IPS DF 4.7 (cell line): ENCODE measurements around the gene DAW1.

Experiments
- DNase-seq: peaks from one replicate; pipeline ENCODE4 v3.0.0-alpha.2; 2013; ENCODE audit warnings: low spot score; ENCODE audit errors: extremely low read depth

The DAW1 gene

DNA sequence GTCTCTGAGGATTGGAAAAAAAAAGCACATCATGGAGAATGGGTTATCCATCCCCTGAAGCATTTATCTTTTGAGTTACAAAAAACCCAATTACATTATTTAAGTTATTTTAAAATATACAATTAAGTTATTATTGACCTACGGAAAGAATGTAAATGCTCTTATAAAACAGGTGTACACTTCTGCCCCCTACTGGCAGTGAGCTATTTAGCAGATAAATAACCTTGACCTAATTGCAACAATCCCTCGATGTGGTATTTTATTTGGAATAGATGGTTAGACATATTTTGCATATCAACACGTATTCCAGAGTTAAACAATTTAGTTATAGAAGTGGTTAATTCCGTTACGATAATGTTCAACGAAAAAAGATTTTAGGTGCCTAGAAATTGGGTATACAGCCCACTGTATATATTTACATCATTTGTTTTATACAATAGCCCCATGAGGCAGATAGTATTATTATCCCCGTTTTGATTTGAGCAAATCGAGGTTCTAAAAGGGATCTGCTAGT, 9.1 kb upstream of the DAW1 start:
- DNase-seq: no peak

DNA sequence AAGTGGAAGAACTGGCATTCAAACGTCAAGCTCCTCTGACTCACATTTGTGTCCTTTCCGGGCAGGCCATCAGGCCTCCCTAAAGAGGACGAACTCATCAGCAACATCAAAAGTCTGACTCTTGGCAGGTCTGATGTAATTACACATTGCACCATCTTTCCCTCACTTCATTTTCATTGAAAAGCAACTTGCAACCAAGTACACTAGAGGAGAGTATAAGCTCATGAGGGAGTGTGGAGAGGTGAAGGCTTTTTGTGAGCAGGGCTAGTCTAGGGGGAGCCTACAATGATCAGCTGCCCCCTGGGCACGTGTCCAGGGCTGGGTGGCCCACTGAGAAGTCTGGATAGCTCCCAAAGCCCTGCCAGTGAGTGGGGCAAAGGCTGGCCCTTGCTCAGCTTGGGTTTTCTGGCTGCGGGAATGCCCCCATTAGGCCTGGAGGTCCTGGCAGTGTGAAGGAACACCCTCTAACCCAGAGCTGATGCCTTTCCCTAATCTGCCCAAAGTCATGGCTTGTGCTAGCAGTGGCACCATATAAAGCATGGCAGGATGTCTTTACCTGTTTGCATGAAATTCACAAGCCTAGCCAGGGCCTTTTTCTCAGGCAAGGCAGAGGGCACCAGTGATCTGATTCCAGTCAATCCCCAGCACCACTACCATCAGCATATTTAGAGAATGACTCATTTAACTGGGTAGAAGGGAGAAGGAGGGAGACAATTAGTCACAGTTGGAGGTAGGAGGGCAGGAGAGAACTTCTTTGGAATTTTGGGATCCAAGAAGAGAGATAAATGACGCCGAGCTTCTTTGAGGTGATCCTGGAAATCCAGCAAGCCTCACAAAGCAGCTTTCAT, 8.5 kb upstream of the DAW1 start:
- DNase-seq: no peak

DNA sequence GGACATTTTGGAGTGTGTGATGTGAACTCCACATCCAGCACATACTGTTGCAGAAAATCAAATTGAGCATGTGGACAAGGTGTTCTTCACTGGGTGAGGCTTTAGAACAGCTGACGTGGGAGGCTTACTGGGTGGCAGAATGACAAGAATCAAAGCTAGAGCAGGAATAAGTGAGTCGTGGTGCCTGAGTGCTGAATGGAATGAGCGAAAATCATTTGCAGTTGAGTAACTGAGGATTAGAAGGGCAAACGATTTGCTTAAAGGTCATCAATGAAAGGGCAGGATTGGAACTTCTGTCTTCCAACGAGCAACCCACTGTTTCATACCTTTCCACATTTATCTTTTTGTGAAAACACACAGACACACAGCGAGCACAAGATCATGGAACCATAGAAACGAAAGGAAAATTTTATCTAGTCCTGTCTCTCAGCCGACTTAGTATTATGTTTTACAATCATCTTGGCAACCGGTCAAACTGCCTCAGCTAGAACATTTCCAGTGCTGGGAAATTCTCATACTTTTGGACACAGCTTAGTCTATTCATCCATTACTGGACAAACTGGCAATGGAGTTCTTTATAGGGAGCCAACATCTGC, 7.2 kb upstream of the DAW1 start:
- DNase-seq: no peak

DNA sequence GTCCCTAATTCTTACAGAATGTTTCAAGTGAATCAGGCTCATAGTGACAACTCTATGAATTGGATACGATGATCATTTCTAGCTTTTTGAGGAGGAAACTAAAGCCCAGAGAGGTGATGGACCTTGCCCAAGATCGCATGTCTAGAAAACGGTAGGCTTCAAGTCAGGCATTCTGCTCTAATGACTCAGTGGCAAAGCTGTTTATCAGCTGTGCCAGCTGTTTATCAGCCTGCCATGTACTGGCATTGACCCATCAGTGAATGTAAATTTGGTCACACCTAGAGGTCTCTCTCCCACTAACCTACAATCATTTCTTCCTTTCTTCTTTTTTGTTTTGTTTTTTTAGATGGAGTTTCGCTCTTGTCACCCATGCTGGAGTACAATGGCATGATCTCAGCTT, 6.1 kb upstream of the DAW1 start:
- DNase-seq: no peak

DNA sequence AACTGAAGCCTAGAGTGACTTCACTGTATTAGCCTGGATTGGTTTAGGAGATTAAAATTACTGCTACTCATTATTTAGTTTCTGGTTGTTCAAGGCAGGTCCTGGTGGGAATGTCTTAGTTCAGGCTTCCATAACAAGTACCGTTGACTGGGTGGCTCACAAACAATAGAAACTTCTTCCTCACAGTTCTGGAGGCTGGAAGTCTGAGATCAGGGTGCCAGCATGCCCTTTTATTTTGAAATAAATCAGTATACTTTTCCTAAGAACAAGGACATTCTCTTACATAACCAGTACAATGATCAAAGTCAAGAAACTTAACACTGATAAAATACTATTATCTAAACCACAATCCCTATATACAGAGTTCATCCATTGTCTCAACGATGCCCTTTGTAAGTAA, 4.0 kb upstream of the DAW1 start:
- DNase-seq: no peak

DNA sequence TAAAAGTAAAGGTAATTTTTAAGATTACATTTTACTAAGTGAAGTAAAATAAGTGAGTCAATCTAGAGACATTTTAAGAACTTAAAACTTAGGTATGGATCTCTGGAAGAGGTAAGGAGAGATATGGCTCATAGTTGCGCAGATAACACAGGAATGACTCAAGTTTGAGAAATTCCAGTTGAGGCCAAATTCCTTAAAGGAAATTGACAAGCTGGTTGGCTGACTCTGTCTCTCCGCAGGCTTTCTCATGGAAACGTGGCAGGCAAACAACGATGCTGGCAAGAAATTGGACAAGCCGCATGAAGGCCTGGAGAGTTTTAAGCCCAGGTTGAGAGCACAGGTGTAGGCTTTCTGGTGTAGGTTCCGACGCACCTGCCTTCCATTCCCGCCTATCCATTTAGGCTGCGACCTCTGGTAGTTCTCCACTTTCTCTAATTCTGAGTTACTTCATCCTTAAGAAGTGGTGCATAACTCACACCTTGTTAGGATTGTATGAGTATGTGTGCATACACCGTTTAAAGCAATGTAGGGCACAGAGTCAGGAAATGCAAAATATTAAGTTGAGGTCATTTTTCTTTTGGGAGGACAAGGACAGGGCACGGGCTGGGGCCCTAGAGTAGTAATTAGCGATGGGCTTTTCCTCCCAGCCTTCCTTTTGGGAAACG, 589 bp upstream of the DAW1 start:
- no peak for DNase-seq

DNA sequence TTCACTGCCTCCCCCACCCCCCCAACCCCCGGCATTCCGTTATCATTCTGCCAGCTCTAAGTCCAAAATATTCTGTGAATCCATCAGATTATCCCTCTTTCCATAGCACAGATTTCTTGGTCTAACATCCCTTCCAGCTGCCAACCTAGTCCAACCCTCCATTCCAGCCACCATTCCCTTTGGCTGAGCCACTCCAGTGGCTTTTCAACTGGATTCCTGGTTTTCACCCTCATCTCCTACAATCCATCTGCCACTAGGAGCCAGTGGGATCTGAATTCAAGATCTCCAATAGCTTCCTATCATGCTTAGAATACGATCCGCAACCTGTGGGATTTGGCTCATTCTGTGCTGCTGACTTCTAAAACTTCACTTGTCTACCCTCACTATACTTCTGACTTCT, 1.2 kb downstream of the DAW1 start:
- DNase-seq: no peak

DNA sequence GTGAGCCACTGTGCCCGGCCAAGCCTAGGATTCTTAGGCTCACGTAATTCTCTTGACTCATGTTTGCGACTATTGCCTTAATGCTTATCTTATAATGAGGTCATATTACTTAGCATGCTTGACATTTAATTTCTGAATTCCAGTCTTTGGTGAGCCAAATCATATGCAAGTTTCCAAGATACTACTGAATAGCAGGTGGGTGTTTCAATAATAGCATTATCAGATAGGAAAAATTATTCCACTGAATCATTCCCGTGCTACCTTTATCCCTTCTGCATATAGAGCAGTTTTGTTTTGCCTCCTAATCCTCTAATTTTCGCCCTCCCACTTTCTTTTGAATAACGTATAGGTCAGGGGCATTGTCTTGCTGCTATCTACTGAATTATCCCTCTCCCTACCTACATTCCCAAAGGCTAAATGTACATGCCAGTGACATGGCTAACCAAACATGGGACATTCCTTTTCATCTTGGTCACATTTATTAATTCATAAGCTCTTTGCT, 4.9 kb downstream of the DAW1 start:
- DNase-seq: no peak

DNA sequence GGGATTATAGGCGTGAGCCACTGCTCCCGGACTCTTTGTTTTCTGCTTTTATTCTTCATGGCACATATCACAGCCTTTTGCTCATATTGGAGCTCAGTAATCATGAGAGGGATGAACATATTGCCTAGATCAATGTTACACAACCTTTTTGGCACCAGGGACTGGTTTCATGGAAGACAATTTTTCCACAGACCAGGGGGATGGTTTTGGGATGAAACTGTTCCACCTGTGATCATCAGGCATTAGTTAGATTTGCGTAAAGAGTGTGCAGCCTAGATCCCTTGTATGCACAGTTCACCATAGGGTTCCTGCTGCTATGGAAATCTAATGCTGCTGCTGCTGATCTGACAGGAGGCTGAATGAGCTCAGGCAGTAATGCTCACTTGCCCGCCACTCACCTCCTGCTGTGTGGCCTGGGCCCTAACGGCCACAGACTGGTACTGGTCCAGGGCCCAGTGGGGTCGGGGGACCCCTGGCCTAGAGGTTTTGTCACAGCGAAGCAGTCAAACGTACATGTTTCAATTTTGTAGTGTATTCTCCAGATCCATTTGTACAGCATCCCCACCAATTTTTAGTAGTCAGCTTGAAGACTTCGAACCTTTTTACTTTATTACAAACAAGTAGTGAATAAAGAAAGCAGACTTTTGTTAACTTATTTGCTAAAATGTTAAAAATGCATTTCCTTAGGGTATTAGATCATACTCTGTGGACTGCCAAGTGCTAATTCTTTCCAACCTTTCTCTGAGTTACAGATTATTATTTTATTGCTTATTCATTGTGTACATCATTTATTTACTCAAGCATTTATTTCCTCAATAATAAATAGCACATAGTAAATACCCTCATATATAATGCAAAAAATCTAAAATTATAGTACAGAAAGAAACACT, 6.2 kb downstream of the DAW1 start:
- DNase-seq: no peak

DNA sequence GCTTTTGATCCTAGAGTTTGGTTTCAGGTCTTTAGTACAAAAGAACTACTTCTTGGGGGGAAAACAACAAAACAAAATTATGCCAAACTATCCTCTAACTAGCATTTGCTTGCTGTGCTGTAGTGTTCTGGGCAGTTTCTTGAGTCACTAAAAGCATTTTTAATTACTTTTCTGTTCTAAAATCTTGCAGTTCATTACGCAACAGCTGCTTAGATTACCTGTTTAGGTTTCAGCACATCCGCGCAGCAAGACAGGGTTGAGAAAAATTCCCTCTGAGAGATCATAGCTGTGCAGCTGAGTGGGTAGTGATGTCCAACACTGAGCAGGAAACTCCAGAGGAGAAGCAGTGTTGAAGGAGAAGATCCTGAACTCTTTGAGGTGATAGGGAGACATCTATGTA, 9.0 kb downstream of the DAW1 start:
- DNase-seq: no peak

DNA sequence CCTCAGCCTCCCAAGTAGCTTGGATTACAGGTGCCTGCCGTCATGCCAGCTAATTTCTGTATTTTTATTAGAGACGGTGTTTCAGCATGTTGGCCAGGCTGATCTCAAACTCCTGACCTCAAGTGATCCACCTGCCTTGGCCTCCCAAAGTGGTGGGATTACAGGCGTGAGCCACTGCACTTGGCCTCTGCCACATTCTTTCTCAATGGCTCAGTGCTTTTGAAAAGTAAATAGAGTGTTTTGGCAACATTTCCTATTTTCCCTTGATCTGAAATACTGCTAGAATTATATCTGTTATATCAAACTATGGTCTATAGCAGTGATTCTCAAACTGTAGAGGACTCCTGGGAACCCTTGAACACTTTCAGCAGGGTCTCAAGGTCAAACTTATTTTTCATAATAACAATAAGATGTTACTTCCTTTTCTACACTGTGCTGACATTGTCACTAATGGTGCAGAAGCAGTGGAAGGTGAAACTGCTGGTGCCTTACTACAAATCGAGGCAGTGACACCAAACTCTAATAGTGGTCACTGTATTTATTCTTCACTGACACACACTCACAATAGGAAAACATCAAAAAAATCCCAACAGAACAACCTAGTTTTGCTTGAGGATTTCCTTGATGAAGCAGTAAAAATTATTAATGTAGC, 10.6 kb downstream of the DAW1 start:
- DNase-seq: no peak

DNA sequence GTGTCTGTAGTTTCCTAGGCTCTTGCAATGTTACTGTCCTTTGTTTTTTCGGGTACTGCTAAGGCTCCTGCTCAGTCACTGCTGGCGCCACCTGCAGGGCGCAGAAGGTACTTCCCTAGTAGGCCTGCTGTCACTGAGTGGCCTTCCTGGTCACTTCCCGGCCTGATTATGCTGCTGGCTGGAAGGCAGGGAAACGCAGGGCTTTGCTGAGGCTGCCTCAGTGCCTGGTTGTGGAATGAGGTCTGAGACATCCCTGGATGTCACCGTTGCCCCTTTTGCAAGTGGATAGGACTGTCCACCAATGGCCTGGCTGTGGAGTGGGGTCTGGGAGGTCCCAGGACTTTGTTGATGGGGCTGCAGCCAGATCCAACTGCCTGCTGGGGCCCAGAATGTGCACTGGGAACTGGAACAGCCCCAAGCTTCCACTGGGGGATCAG, 13.1 kb downstream of the DAW1 start:
- DNase-seq: peak; percentile 88

DNA sequence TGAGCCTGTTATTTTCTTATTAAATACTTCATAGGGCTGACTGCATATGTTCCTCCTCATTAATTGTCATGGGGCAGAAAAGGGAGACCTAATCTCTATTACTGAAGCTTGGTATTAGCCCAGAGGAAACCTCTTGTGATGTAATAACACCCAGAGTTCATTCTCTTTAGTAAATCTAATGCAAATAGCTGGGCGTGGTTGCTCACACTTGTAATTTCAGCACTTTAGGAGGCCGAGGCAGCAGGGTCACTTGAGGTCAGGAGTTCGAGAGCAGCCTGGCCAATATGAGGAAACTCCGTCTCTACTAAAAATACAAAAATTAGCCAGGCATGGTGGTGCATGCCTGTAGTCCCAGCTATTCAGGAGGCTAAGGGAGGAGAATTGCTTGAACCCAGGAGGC, 14.7 kb downstream of the DAW1 start:
- no peak for DNase-seq

DNA sequence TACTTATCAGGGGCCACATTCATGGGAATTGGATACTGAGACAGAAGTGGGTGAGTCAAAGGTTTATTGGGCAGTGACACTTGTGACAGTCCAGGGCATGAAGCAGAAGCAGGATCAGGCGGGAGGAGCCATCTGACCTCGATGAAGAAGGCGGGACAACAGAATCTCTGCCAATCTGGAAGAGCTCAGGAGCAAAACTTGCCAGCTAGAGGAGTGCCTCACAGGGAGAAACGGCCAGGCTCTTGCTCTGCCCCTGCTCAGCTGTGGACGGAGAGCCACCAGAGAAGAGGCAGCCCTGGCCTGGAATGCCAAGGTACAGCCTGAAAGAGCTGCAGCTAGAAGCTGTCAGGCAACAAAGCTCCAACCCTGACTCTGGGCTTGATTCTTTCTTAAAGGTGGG, 16.9 kb downstream of the DAW1 start:
- DNase-seq: no peak

DNA sequence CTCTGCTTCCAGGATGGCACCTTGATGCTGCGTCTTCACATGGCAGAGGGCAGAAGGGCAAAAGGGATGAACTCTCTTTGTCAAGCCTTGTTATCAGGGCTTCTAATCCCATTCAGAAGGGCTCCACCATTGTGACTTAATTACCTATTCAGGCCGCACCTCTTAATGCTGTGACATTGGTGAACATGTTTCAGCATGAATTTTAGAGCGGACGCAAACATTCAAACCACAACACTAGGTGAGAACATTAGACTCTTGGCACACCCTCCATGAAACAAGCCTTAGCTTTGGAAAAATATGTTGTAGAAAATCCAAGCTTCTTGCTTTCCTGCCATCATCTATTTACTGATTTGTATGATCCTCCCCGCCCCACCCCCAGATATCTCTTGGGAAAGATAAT, 17.9 kb downstream of the DAW1 start:
- DNase-seq: no peak

DNA sequence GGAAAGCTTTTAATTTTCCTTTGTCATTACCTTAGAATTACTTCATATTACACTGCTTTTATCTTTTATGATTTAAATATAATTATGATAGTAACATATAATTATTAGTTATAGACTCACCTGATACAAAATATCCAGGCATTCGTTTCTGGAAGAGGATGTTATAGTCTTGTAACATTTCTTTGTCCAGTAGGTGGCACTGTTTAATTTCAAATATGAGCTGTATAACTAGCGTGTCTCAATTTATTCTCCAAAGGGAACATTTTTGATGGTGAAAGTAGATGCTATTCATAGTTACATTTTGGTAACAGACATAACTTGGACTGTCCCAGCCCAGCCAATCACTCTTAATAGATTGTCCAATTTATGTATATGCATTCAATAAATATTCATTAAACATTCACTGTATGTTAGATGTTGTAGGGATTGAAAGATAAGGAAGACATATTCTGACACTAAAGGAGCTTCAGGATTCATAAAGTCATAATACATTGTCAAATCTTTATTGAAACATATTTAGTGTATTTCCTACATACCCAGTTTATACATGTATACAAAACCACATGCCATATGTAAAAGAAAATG, 19.2 kb downstream of the DAW1 start:
- DNase-seq: no peak

DNA sequence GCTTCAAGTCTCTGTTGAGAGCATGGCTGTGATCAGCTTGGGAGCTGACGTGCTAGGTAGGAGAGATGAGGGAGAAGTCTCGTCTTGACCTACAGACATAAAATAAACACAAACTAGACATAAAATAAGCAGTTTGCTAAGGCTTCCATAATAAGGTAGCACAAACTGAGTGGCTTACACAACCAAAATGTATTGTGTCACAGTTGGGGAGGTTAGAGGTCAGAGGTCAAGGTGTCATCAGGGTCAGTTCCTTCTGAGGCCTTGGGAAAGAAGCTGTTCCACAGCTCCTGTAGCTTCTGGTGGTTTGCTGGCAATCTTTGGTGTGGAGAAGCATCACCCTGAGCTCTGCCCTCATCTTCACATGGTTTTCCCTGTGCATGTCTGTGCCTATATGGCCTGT, 20.2 kb downstream of the DAW1 start:
- no peak for DNase-seq

DNA sequence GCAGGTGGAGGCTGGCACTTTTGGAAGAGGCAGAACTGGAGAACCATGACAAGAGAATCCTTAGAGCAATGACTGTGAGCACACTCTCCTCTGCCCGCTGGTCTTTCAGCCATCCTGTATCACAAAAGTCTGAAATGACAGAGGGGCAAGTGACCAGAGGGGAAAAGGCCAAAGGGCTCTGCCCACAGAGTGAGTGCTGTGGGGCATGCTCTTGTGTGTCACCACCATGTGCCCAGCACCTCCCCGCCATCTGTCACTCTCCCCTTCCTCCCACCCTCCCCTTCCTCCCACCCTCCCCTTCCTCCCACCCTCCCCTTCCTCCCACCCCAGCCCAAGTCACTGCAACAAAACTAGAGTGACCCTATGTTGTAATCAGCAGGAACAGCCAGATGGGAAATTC, 31.9 kb downstream of the DAW1 start:
- DNase-seq: no peak

DNA sequence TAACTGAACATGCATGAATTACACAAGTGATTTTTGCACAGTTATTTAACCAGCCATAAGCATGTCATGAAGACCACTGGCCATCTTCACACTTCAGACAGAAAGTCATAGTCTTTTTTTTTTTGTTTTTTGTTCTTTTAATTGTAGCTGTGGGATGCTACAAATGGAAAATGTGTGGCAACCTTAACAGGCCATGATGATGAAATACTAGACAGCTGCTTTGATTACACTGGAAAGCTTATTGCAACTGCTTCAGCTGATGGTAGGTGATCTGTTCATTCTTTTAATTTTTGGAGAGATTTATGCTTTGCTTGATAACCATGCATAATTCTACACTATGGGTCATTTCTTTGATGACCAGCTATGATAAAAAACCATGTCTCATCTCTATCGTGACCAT, 35.6 kb downstream of the DAW1 start:
- no peak for DNase-seq

DNA sequence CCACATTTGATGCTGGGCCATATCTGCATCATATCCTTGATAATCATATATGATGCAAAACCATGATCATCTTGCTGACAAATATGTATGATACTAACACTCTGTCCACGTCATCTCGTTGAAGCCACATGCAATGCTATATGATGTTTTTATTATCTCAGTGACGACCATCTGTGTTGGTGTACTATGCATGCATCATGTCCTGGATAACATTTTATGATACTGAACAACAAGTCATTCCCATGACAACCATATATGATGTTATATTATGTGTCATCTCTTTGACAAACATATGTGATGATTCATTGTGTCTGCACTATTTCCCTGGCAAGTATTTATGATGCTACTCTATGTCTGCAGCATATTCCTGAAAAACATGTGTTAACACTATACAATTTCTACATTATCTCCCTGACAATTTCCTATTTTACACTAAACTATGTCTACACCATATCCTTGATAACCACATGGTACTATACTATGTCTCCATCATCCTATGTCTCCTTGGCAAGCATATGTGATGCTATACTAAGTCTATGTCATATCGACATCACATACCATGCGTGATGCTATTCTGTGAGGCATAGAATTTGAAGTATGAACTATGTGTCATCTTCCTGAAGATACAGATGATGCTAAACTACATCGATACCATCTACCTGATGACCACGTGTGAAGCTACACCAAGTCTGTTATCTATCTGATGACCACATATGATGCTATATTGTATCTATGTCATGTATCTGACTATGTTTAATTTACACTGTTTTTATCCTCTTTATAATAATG, 37.0 kb downstream of the DAW1 start:
- DNase-seq: no peak
